GM08714 (cell line): ENCODE measurements around the gene LIPA.

Experiments used
- H3K4me3 ChIP-seq: fragments of 200-500 bp; sonication (Bioruptor generic); 2 replicates; pipeline ENCODE4 v1.5.1; 2014; ENCODE audit warnings: mild to moderate bottlenecking, low read length, inconsistent platforms
- ZNF274 ChIP-seq: IDR thresholded peaks from 2 replicates; pipeline ENCODE4 v1.6.1; 2012; ENCODE audit warnings: mild to moderate bottlenecking, low read depth, low read length

Gene LIPA

DNA sequence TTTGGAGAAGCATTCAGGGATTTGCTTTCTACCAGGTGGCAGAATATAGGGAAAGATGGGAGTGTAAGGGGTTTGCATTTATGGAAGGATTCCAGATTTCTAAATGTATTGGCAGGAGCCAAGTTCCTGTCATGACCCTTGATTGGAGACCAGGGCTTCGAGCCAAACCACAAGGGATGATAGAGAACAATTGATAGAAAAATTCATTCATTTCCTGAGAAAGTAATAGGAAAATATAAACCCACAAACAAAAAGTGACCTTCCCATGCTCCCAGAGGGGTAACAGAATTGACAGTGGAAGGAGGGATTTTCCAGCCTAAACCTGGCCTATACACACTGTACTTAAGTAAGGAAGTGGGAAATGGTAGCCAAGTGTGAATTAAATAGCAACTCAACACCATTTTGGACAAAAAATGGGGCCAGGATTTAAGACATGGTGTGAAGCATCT lies 27.9 kb upstream of the LIPA start:
- no peak overlapping the region for H3K4me3 ChIP-seq
- no peak for TF ChIP-seq ZNF274

DNA sequence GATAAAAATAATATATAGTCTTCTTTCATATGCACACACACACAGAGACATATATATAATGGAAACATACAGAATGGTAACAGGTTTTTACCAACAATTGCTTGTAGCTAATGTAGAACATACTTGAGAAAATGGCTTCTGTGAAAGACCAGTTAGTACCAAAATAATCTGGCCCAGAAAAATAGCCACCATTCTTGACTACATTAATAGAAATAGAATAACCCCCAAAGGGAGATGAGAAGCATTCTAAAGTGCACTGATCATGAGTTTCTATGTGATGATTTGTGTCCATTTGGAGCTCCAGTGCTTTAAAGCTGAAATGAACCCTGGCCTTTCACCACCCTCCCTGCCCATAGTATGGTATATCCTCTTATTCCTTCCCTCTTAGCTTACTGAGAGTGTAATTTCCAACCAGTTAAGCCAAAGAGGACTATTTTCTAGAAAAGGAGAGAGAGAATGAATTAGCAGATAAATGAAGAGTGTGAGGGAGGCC lies 27.4 kb upstream of the LIPA start:
- TF ChIP-seq ZNF274 = no peak
- H3K4me3 ChIP-seq = no peak overlapping the region

DNA sequence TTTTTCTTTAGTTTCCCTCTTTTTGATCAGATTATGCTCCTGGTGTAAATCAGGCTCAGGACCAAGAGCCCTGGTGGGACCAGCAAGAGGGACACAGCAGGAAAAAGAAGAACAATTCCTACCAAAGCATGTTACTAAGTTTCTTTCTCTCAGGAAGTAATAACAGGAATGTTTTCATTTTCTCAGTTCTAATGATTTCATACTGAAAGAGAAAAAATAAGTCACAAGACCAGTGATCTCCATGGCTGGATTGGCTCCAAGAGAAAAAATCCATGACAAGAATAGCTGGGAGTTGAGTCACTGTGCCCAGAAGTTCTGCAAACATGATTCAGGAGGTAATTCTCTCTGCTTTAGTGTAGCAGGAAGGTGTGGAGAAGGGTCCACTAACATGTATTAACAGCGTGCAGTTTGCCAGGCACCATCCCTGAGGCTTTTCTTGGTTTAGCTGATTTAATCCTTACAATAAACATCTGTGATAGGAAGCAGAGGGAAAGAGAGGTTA lies 26.5 kb upstream of the LIPA start:
- no peak for TF ChIP-seq ZNF274
- H3K4me3 ChIP-seq = no peak overlapping the region

DNA sequence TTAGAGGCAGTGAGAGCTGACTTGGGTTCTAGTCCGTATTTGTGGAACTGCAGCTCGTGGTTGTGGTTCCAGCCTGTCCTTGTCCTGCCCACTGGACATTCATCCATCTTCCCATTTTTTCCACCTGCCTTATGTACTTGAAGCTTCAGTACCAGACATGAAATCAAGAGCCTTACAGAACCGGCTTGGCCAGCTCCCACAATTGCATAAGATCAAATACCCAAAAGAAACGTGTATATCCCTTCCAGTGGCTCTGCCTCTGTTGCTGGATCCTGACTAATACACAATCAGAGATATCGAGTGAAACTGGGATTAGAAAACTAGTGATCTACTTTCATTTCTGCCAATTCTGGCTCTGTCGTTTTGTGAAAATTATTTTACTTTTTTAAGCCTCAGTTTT lies 23.8 kb upstream of the LIPA start:
- TF ChIP-seq ZNF274 = no peak
- no peak overlapping the region for H3K4me3 ChIP-seq

DNA sequence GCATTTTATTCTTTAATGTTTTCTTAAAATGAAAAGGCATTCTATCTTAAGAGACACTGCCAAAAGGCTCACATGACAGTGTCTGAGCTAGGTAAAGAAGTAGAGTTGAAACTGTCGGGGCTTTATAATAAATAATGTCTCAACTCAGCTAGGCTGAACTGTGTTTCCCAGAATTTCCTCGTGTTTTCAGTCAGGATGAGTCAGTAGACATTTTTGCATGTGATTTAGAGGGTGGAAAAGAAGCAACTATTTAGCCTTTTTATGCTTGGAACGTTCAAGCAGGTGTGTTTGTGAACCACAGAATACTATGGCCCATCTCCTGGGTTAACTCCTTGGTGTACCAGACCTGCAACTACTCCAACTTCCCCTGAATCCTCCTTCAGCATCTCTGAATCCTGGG lies 23.4 kb upstream of the LIPA start:
- H3K4me3 ChIP-seq = no peak overlapping the region
- TF ChIP-seq ZNF274 = no peak

DNA sequence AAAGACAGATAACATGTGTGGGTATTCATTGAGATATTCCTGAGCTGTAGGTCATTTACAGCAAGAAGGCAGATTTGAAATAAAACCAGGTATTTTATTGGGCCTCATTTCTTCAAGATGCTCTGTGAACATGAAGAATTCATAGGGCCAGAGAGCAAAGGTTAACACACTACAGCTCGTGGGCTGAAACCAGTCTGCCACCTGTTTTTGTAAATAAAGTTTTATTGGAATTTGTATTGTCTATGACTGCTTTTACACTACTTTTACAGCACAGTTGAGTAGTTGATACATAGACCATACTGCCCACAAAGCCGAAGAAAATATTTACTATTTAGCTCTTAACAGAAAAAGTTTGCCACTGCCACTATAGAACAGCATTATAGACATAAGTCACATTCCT lies 22.1 kb upstream of the LIPA start:
- no peak for TF ChIP-seq ZNF274
- H3K4me3 ChIP-seq = no peak overlapping the region

DNA sequence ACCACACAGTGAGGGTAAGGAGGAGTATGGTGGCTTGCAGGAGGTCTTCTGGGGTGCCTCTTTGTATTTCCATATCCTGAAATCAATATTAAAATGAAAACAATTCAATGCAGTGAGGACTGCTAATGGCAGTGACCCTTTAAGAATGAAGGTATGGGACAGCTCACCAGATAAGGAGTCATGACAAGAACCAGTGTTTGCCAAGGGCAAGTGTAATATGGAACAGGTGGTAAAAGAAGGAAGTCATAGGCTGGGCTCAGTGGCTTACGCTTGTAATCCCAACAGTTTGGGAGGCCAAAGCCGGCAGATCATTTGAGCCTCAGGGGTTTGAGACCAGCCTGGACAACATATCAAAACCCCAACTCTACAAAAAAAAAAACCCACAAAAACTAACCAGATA lies 20.0 kb upstream of the LIPA start:
- no peak for TF ChIP-seq ZNF274
- H3K4me3 ChIP-seq = no peak overlapping the region

DNA sequence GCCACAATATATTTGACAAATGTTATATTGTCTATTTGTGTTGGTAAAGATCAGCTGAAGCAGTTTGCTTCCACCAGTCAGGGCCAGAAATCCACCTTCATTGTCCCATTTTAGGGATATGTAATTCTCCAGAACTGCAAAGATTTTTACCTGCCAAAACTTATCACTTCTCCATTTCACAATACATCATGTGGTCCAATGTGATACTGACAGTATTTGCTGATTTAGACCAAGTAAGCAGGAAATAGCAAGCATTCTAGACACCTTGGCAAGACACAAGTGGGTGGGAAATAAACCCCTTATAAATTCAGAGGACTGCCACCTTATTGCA lies 18.5 kb upstream of the LIPA start:
- H3K4me3 ChIP-seq = no peak overlapping the region
- TF ChIP-seq ZNF274 = no peak

DNA sequence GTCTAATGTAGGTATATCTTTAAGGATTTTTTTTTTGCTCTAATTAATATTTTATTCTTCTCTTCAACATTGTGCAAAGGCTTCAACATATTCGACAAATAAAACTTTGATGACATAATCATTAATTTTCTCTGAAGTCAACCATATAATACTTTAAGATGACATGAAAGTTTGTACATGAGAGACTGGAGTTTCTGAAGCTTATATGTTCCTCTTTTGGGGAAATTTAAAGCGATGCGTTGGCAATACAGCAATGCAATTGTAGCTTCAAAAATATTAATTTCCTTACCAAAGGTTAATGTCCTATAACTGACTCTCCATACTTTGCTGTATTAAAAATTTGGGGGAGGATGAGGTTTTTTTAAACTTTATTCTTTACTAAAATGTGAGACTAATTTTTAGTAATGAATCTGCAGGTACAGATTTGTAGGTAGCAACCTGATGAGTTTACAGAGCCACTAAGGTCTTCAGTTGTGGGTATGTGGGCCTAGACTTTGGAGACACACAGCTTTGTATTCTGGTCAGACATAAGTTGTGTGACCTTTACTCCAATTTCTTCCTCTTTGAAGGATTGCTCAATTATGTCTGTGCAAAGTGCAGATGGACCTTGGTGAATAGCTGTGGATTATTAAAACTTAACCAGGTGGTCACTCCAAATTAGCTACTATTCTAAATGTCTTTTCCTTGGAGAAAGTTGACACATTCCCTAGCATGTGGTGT lies 18.0 kb upstream of the LIPA start:
- TF ChIP-seq ZNF274 = no peak

DNA sequence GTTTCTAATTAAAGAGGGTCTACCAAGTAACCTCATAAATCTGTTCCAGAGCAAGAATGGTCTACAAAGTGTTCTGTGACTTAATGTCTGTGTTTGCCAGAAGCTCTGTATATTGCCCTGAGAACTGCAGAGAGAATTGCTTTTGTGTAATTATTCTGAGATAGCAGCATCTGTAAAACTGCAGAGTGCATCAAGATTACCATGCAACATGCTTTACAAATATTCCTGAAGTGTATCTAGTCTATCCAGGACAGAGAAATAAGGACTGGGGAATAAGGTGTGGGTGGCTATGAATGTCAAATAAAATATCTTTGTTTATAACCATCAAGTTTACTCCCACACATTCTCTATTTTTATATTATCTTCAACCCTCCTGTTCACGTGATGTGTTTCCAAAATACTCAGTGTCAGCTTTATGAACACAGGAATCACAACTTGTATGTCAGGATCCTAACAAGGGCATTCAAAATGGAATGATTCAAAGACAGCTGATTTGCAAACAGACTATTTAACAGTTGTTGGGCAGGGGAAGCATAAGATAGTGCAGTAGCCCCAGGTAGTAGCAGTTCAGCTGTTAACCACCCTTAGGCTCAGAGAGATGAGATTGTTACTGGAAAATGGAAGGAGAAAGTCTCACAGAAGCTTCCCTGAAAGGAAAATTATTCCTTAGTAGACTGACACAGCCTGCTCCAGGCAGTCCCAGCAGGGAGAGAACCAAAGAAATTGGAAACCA lies 15.3 kb upstream of the LIPA start:
- no peak for TF ChIP-seq ZNF274
- H3K4me3 ChIP-seq = no peak overlapping the region

More for the DNA sequence above, 18.0 kb upstream of the LIPA start:
- H3K4me3 ChIP-seq = no peak overlapping the region

DNA sequence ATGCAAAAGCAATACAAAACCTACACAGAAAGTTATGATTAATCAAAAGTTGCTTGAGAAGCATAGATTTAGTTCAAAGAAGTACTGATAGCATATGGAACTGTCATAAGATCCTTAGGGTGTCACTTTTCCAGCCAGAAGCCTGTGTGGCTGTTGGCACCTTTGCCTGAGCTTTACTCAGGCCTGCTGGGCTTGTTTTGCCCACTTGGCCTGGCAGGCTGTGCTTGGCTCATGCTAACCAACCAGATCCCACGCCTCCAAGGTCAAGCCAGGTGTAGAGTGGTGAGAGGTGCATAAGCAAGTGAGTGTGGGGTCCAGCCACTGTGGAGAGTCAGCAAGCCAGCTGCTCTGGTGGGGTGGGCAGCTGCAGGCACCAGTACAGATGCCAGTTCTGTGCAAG lies 12.0 kb upstream of the LIPA start:
- no peak overlapping the region for H3K4me3 ChIP-seq
- no peak for TF ChIP-seq ZNF274

DNA sequence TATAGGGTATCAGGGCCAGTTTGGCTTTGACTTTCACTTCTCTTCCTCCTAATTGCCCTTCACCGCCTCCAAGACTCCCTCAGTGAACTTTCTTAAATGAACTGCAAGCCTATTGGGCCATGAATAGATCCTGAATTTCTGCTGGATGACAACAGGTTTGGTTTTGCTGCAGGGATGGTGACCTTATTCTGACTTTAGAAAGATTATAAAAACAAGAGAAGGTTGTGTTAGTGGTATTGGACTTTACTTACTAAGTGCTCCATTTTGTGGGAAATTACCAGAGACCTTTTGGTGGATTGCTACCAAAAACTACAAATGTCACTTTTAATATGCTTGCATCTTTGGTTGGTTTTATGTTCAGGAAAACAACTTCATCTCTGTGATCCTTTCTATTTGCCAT lies 11.5 kb upstream of the LIPA start:
- no peak for TF ChIP-seq ZNF274
- no peak overlapping the region for H3K4me3 ChIP-seq

DNA sequence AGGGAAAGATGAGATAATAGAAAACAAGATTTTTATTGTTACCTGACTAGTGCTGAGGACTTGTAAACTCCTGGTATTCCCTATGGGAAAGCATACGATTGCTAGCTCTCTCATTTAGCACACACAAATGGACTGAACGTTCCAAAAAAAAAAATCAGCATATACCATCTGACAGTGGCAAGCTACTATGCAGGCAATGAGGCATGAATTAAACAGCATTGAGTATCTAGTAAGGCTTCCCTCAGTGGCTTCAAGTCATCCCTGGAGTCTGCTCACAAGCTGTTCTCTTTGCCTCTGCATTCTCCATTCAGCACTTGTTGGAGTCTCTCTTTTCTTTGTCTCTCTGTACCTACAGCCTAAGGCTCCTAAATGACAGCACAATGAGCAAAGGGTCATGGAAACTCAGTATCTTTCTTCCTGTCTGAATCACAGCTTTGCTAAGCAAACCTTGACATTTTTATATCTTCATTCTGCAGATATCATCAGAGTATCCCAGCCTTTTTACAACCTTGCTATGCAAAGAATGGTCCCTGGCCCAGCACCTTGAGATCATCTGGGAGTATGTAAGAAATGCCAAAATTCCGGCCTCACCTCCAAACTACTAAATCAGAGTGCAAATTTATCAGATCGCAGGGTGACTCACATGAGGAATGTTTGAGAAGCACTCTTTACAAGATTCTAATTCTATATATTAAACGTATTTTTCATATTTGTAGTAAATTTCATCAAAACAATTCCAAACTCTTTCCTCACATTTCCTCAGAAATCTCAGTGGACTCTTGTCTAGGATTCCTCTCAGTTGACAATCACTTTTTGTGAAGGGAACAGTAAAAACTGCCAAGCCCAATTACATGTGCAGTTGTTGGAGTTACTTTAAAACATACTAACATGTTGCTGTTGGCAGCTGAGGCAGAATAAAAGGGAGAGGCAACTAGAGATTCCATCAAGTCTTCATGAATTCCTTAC lies 10.8 kb upstream of the LIPA start:
- TF ChIP-seq ZNF274 = no peak

DNA sequence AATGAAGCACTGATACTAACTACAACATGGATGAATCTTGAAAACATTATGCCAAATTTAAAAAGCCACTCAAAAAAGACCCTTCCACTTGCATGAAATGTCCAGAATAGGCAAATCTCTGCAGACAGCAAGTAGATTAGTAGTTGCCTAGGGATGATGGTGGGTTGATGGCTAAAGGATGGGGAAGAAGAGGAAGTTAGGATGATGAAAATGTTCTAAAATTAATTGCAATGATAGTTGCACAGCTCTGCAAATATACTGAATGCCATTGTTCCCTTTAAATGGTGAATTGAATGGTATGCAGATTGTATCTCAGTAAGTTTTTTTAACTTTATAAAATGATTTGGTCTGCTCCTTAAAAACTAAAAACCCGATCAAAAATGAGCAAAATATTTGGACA lies 7.3 kb upstream of the LIPA start:
- no peak for TF ChIP-seq ZNF274
- H3K4me3 ChIP-seq = no peak overlapping the region

More for the DNA sequence above, 10.8 kb upstream of the LIPA start:
- H3K4me3 ChIP-seq = no peak overlapping the region
